Suprapubic skin (tissue), 4 donors: ENCODE measurements around the gene RGP1.

Source experiments
- EP300 ChIP-seq: sonication (generic); formaldehyde crosslinking; IDR thresholded peaks from one replicate; pipeline ENCODE4 v1.6.1; 2017; ENCODE audit warnings: antibody characterized with exemption
- POLR2A ChIP-seq, 2 donors: fragments of 450-650 bp; IDR thresholded peaks; one replicate each; pipeline ENCODE4 v1.6.1; 2017; ENCODE audit warnings: antibody characterized with exemption in 2 of 2, mild to moderate bottlenecking in 2 of 2, moderate library complexity in 2 of 2
- POLR2AphosphoS5 ChIP-seq, 3 donors: sonication (generic); formaldehyde crosslinking; IDR thresholded peaks; one replicate each; pipeline ENCODE4 v1.6.1; 2017; ENCODE audit warnings: antibody characterized with exemption in 3 of 3
- TF ChIP-seq, protein P1 (sequence below), 2 donors: fragments of 200-600 bp in 1 of 2; fragments of 450-650 bp in 1 of 2; sonication (generic) in 1 of 2; IDR thresholded peaks; one replicate each; pipeline ENCODE4 v1.5.1; 2016 to 2019; ENCODE audit warnings: antibody characterized with exemption in 2 of 2, mild to moderate bottlenecking in 1 of 2, moderate library complexity in 1 of 2

GRCh38 chr9:35708146-35708545, 40.9 kb upstream of the RGP1 start:
- TF ChIP-seq, protein P1, sequence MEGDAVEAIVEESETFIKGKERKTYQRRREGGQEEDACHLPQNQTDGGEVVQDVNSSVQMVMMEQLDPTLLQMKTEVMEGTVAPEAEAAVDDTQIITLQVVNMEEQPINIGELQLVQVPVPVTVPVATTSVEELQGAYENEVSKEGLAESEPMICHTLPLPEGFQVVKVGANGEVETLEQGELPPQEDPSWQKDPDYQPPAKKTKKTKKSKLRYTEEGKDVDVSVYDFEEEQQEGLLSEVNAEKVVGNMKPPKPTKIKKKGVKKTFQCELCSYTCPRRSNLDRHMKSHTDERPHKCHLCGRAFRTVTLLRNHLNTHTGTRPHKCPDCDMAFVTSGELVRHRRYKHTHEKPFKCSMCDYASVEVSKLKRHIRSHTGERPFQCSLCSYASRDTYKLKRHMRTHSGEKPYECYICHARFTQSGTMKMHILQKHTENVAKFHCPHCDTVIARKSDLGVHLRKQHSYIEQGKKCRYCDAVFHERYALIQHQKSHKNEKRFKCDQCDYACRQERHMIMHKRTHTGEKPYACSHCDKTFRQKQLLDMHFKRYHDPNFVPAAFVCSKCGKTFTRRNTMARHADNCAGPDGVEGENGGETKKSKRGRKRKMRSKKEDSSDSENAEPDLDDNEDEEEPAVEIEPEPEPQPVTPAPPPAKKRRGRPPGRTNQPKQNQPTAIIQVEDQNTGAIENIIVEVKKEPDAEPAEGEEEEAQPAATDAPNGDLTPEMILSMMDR (IDR thresholded peaks at IDR 0.05), result no peak
- no peak for TF ChIP-seq POLR2A (IDR thresholded peaks at IDR 0.05)
- no peak for TF ChIP-seq POLR2AphosphoS5 (IDR thresholded peaks at IDR 0.05)
- no peak for TF ChIP-seq EP300
